ENCODE data around the gene ID3.

Gene ID3, protein sequence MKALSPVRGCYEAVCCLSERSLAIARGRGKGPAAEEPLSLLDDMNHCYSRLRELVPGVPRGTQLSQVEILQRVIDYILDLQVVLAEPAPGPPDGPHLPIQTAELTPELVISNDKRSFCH

DNA sequence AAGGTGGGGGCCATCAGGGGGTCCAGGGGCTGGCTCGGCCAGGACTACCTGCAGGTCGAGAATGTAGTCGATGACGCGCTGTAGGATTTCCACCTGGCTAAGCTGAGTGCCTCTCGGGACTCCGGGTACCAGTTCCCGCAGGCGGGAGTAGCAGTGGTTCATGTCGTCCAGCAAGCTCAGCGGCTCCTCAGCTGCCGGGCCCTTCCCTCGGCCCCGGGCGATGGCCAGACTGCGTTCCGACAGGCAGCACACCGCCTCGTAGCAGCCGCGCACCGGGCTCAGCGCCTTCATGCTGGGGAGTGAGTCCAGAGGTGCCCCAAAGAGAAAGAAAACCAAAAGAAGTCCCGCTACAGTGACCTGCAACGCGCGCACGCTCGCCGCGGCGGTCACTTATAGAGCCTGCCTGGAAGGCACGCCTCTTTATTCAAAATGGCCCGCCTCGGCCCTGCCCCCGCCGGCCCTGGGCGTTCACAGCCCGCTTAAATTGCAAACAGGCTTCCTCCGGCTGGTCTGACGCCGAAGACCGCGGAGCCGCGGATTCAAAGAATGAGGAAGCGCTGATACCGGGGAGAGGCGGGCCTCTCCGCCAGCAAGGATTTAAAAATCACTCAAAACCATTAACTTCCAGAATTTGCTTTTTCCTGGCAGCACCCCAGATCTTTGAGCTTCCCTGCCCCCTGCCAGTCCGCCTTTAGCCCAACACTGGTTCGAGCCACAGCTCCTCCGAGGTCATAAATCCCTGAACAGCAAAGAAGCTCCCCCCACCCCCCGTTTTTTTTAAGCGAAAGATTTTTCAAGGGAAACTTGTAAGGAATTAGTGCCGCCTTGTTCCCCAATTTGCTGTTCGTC lies at the start of gene ID3:
Gene ID3, minus strand, starts transcription at position 366 of the 849 bp plus-strand sequence. Its CDS starts 75 bp downstream, at position 291.
- peak; percentile 85 for DNase-seq (ENCODE audit: low read depth)

DNA sequence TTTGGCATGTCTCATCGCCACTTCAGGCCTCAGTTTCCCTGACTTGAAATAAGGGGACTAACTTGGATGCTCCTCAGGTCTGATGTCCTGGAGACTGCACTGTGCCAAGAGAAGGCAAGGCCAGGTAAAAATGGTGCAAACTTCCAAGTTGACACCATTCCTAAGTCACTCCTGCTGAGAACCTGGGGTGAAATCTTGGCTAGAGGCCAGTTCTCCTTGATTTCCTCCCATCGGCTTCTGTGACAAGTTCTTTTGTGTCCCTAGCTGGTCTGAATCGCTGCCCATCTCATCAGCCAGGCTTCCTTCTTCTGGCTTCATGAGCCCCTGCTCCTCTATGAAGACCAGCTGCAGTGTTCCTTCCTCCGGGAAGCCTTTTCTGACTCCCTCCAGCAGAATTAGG lies 48.6 kb upstream of the ID3 start:
- no peak for DNase-seq (ENCODE audit: low read depth)

DNA sequence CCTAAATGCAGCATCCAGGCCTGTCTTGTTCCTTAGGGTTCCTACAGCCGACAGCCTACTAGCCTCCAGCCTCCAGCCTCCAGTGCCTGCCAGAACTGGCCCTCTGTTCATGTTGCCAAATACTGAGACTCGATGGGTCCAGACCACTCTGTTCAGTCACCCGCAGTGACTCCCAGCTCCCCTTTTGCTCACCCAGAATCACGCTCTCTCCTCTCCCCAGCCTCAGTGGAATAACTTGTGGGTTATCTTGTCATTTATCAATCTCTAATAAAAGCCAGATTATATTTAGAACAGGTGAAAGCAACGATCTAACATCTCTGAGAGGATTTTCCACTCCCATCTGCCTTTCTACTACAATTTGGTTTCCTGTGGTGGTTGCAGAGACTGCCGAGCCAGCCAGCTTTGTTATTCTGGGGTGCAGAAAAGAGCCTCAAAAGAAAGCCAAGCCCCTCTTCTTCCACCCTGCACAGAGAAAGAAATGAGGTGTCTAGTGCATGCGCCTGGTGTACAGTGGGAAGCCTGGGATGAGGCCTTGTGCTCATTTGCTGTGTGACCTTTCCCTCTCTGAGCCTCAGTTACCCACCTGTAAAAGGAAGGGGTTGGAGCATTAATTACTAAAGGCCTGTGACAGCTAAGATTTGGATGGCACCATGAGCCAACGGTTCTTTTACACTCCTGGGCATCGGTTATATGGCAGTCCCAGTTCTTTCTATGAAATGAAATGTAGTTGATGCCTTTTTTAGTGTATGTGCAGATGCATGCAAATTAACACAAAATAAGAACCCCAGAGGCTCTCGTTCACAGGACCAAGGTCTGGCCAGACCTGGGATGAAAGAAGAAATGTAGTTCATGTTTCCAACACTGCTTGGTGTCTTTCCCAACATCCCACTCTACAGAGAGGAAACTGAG lies 42.9 kb upstream of the ID3 start:
- no peak for DNase-seq (ENCODE audit: low read depth)

DNA sequence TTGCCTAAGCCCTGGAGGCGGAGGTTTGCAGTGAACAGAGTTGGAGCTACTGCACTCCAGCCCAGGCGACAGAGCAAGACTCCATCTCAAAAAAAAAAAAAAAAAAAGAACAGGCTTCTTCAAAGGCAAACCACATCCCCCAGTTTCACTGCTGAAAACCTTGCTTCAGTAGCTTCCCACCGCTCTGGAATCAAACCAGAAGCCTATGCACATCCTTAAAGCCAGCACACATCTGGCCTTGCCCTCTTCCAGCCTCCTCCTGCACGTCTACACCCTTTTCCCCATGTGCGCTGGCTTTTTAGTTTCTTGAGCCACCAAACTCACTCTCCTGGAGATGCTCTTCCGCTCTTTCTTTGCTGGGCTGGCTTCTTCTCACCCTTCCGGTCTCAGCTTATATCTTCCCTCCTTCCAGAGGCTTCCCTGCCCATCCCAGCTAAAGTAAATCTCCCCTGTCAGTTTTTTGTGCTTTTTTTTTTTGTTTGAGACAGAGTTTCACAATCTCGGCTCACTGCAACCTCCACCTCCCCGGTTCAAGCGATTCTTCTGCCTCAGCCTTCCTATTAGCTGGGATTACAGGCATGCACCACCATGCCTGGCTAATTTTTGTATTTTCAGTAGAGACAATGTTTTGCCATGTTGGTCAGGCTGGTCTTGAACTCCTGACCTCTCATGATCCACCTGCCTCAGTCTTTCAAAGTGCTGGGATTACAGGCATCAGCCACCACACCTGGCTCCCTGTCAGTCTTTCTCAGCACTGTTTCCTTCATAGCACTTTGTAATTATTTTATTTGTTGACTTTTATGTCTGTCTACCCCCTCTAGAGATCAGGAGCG lies 42.0 kb upstream of the ID3 start:
- no peak for DNase-seq (ENCODE audit: low read depth)

DNA sequence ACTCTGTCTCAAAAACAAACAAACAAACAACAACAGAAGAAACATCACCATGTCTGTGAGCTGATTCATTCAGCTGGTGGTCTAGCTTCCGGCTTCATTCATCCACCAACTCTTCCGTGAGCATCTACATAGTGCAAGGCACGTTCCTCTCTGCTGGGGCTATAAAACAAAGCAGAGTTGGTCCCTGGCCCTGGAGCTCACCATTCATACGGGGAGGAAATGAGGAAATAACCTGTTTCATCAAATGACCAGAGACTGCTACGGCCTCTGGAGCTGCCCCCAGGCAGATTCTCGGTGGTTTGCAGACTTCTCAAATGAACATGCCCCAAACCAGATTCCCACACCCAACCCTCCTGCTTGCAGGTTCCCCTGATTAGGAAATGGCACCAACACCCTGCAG lies 41.0 kb upstream of the ID3 start:
- no peak for DNase-seq (ENCODE audit: low read depth)

DNA sequence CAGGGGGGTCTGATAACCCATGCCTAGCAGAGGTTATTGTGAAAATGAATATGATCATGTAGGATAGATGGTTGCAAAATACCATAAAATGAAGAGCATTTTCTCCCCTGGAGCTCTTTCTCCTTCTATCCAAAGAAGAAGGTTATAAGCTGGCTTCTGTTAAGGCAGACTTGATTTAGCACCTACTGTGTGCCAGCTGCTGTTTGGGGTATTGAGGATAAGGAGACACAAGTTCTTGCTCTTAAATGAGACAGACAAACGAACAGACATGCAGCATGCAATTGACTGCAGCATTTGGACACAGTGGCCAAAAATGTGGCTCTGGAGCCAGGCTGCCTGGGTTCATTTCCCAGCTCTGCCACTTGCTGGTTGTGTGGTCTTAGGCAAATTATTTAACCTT lies 39.8 kb upstream of the ID3 start:
- no peak for DNase-seq (ENCODE audit: low read depth)

DNA sequence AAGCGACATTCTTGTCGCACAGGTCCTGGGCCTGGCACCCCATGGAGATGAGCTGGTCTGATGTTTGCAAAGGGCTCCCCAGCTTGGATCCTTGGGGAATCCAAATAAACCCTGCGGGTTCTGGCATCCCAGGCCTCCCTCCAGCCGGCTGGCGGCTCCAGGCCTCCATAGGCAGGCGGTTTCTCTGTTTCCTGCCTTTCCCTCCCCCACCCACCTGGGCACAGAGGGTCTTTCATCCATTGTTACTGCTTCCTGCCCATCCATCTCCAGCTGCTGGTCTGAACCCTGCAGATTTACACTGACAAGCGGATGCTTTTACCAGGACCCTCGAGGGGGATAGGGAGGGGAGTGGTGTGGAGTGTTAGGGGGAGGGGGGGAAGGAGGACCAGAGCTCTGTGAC lies 39.1 kb upstream of the ID3 start:
- DNase-seq (ENCODE audit: low read depth) = no peak

DNA sequence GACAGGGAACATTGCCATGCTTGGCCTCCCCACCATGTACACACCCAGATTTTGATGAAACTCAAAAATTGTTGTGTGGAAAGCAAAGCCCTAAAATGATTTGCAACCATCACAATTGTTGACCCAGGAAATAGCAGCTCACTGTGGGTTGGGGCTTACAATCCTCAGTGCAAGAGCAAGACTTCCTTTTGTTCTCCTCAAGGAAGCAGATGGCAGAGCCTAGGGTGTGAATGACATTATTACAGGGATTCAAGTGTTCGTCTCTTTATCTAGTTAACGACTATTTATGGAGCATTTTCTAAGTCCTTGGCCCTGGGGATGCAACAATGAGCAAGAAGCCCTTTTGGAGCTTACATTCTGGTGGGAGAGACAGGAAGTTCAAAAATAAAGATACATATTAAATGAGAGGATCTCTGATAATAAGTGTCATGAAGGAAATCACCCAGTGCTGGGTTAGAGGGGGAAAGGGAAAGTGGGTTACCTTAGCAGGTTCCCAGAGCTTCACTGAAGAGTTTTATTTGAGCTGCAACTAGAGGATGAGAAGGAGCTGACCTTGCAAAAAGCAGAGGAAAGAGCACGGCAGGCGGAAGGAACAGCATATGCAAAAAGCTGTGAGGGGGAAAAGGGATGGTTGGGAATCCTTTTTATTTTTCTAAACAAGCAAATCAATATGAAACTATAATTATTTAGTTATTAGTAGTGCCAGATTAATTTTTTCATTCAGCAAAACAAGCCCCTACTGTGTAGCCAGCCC lies 38.5 kb upstream of the ID3 start:
- no peak for DNase-seq (ENCODE audit: low read depth)

DNA sequence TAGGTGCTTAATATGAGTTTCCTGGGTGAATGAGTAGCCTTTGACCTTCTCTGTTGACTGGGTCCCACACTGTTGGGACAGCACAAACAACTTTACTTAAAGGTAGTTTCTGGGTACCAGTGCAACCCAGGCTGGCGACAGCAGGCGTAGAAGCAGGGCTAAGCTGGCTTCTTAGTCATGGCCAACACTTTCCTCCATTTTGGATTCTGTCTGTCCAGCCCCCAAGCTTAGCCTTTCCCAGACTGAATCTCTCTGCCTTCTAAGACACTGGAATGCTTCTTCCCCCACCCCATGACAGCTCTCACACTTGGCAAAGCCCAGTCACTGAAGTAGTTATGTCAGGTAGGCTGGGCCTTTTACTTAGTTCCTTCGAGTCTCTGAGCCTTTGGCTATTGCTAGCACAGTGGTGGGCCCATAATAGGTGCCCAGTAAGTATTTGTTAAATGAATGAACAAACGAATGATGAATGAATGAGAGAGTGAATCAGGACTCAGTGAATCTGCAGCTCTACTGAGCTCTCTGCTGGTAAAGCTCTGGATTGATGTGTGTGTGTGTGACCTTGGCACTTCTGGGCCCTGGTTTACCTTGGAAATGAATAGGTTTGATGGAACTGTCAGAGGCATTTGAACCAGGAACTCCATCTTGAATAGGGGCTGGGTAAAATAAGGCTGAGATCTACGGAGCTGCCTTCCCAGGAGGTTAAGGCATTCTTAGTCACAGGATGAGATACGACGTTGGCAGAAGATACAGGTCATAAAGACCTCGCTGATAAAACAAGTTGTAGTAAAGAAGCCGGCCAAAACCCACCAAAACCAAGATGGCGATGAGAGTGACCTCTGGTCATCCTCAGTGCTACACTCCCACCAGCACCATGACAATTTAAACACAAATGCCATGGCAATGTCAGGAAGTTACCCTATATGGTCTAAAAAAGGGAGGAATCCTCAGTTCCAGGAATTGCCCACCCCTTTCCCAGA lies 37.4 kb upstream of the ID3 start:
- DNase-seq (ENCODE audit: low read depth) = no peak

DNA sequence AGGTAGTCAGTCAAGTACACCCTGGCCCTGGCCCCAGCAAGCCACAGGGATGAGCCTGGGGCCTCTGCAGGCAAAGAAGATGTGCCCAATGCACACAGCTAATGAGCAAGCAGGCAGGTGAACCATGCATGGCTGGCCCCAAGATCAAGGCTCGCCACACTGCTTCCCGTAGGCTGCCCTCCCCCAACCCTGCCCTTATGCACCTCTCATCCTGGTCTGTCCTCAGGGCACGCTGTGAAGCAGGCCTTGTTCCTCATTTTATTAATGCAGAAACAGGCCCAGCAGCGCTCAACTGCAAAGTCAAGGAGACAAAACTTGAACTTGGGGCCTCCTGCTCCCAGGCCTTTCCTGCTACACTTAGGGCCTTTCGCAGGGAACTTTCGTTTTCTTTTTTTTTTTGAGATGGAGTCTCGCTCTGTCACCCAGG lies 35.6 kb upstream of the ID3 start:
- no peak for DNase-seq (ENCODE audit: low read depth)

DNA sequence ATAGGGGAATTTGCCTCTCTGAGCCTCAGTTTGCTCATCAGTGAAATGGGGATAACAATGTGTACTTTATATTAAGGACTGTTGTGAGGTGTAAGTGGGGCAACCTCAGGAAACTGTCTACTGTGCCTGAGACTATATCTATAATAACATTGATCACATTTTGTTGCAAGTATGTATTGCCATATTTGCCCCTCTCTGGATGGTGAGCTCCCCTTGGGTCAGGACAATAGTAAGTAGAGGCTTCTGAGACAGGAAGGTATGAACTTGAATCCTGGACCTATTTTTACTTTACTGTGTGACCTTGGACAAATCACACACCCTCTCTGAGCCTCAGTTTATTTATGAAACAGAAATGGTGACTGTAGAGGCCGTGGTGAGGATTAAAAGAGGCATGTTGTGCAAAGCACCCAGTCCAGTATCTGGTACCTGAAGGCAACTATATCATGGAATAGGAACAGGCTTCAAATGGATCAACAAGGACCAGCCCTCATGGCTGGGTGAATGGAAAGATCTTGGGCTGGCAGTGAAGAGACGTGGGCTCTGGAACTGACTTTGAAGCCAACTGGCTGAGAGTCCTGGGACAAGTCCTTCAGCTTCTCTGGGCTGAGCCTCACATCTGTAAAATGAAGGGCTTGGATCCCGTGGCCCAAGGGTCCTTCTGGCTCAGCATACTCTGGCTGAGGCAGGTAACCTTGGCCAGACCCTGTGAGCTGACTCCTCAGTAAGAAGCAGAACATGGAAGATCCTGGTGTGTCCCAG lies 35.0 kb upstream of the ID3 start:
- no peak for DNase-seq (ENCODE audit: low read depth)

DNA sequence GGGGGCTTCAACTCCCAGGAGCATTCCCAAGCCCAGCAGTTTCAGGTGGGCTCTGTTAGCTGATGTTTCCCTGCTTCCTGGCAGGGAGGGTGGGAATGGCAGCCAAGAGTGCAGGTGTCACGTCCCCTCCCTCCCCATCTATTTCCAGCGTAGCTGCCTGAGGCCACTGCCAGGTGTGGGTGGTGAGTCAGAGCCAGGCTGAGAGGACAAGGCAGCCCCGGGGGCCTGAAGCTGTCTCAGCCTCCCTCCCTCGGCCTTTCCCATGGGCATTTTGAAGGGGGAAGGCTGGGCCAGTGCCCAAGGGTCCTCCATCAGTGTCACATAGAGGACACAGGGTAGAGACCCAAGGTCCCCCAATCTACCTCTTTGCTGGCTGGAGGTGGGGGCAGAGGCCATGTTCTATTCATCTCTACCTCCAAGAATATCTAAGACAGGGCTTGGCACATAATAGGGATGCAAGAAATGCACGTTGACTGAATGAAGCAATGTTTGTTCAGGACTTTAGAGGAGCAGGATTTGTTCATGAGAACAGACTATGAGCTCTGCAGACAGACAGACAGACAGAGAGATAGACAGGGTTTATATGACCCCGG lies 34.4 kb upstream of the ID3 start:
- no peak for DNase-seq (ENCODE audit: low read depth)

DNA sequence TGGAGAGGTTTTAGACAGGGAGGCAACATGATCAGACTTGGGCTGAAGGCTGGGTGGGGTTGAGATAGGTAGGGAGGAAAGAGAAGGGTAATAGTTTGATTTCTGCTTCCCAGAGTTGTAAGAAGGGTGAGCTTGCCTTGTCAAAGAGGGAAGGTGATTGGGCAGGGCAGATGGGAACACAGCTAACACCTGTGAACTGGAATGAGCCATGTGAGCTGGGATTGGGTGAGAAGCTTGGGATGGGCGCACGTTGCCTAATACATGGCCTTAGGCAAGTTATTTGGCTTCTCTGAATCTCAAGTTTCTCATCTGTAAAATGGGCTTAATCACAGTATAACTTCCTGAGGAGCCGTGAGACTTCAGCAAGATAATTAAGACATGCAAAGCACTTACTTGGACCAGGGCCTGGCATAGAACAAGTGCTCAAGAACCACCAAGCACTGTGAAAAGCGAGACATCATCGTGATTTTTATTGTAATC lies 33.8 kb upstream of the ID3 start:
- DNase-seq (ENCODE audit: low read depth) = no peak

DNA sequence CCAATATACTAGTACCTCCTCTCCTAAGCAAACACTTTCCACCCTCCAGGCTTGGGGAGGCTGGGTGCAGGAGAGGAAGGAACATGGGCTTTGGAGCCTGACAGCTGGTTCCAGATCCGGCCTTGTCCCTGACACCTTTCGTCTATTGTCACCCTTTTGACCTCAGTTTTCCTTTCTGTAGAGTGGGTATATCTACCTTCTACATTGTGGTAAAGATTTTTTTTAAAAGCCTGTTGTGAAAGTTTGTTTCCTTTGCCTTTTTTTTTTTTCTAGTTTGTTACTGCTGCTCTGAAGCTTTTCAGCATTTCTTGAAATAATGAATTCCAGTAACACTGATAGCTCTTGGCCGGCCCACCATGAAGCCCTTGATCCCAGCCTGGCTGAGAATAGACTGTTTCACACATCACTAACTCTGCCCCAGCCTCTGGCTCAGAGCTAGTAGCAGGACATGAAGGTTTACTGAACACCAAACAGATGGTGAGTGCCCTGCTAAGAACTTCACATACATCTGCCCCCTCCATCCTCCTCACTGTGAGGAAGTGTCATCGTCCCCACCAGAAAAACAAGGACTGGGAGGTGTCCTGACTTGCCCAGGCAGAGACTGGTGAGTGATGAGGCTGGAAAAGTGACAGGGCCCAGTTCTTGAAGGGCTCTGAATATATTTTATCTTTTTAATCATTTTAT lies 33.0 kb upstream of the ID3 start:
- no peak for DNase-seq (ENCODE audit: low read depth)

DNA sequence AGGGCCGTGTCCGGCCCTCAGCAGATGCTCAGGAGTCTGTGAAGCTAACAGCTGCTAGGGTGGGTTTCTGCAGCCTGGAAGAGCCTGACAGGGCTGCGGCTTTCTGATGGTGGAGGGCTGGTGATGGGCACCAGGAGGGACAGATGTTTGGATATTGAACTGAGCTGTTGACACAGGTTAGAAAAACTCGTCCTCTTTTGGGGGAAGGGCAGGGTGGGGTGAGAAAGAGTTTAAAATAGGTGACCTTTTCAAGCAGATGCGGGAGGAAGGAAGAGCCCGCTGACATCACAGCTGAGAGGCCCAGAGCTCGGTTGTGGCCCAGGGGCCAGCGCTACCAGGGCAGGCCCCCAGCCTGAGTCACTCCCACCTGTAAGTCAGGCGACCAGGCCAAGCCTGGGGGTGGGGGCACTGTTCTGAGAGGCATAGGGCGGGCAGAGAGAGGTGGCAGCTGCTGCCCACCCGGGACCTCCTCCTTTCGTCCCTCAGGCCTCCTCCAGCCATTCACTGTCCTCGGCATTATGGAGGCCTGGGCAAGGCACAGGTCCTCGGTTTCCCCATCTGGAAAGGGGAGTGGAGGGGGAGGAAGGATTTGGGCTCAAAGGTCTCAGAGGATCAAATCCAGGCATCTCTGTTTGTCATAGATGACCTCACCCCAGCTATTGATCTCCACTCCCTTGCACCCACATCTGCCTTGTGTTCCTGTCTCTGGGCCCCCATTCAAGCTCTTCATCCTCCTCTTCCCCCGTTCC lies 32.3 kb upstream of the ID3 start:
- no peak for DNase-seq (ENCODE audit: low read depth)

DNA sequence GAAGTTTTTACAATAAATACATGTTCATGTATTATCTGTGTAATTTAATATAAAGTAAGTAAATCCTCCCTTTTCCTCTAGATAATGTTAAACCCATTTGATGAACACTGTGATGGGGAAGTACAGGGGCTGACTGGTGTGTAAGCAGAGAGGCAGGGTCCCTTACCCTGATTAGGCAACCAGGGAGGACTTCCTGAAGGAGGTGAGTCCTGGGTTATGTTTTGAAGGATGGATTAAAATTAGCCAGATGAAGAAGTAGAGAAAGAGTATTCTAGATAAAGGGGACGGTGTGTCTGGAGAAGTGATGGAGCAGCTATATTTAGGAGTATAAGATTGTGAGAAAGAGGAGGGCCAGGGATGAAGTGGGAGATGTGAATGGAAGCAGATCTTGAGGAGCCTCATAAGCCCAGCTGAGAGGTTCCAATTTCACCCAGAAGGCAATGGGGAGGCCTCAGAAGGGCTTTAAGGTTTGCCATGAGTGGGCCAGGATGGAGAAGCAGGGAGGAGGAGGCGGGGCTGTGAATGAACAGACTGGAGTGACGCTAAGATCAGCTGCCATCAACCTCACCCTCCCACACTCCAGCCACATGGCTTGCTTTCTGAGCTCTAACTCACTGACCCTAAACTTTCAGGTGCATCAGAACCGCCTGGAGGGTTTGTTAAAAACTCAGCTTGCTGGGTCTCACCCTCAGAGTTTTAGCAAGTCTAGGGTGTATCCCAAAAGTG lies 30.9 kb upstream of the ID3 start:
- no peak for DNase-seq (ENCODE audit: low read depth)

DNA sequence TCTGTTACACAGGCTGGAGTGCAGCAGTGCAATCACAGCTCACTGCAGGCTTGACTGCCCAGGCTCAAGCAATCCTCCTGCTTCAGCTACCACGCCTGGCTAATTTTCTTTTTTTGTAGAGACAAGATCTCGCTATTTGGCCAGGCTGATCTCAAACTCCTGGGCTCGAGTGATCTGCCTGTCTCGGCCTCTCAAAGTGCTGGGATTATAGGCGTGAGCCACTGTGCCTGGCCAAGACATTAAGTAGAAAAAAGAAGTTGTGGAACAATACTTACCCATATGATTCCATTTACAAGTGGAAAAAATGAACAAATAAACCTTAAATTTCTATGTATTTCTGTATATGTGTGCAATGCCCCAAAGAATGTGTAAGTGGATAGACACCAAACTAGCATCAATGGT lies 30.3 kb upstream of the ID3 start:
- DNase-seq (ENCODE audit: low read depth) = no peak

Data from stimulated activated CD8-positive, alpha-beta memory T cell treated with anti-CD3 and anti-CD28 coated beads, Interleukin-12 subunit alpha, Interleukin-12 subunit beta, amount 100 ng/mL, for 1 hour (primary cell).